HUES64 (cell line): ENCODE data around the gene ACAA2.

Experiments used
- H3K27ac ChIP-seq: 2 replicates; pipeline ENCODE4 v1.7.0; 2013; ENCODE audit warnings: low read depth, low read length, inconsistent platforms
- H3K27me3 ChIP-seq: 2 replicates; pipeline ENCODE4 v1.6.1; 2013; ENCODE audit warnings: mild to moderate bottlenecking, low read length; ENCODE audit not compliant: insufficient read depth
- H3K36me3 ChIP-seq: 2 replicates; pipeline ENCODE4 v1.6.1; 2013; ENCODE audit warnings: mild to moderate bottlenecking, low read length; ENCODE audit not compliant: insufficient read depth
- H3K4me1 ChIP-seq: 2 replicates; pipeline ENCODE4 v1.6.1; 2013; ENCODE audit warnings: mild to moderate bottlenecking, low read length, moderate library complexity; ENCODE audit not compliant: insufficient read depth
- H3K4me3 ChIP-seq: 2 replicates; pipeline ENCODE4 v1.5.1; 2013; ENCODE audit warnings: mild to moderate bottlenecking, low read length, moderate library complexity
- H3K9ac ChIP-seq: 2 replicates; pipeline ENCODE4 v1.6.1; 2013; ENCODE audit warnings: mild to moderate bottlenecking, low read depth, low read length
- H3K9me3 ChIP-seq: 2 replicates; pipeline ENCODE4 v1.6.1; 2013; ENCODE audit warnings: low read depth, low read length; ENCODE audit not compliant: insufficient read depth
- WGBS: fragments of 150-250, 120-280 bp; methylation state at CpG from one replicate; pipeline ENCODE4 v1.1.7; 2013; ENCODE audit warnings: missing lambda C conversion rate; 5-methylcytosine and 5-hydroxymethylcytosine counted together

ACAA2 gene

GRCh38 chr18:49763590-49763989 is 49.7 kb downstream of the ACAA2 start:
- H3K4me1 ChIP-seq = peaks cover 15% of the 10 kb centered on the region; the same call in 1 of the 2 replicates
- no peaks in the 10 kb centered on the region for H3K27me3 ChIP-seq
- H3K9ac ChIP-seq = no peak overlapping the region
- H3K27ac ChIP-seq = no peak overlapping the region
- no peak overlapping the region for H3K4me3 ChIP-seq
- H3K9me3 ChIP-seq = no peaks in the 10 kb centered on the region
- 84% methylated on average over 2 of the region's 2 CpGs for WGBS
- H3K36me3 ChIP-seq = no peaks in the 10 kb centered on the region

- peaks cover 18% of the 10 kb centered on the region; the same call in 1 of the 2 replicates for H3K4me1 ChIP-seq
- H3K27me3 ChIP-seq = no peaks in the 10 kb centered on the region
- H3K27ac ChIP-seq = no peak overlapping the region
- no peaks in the 10 kb centered on the region for H3K9me3 ChIP-seq
- H3K36me3 ChIP-seq = no peaks in the 10 kb centered on the region
- H3K9ac ChIP-seq = no peak overlapping the region
- H3K4me3 ChIP-seq = no peak overlapping the region
- 86% methylated on average over 35 of the region's 35 CpGs for WGBS
Measured at GRCh38 chr18:49762191-49763077, 50.9 kb downstream of the ACAA2 start.

GRCh38 chr18:49761771-49762170 is 51.6 kb downstream of the ACAA2 start:
- H3K4me1 ChIP-seq = peaks cover 18% of the 10 kb centered on the region; the same call in 1 of the 2 replicates
- no peak overlapping the region for H3K4me3 ChIP-seq
- H3K9ac ChIP-seq = no peak overlapping the region
- no peak overlapping the region for H3K27ac ChIP-seq
- no peaks in the 10 kb centered on the region for H3K9me3 ChIP-seq
- 83% methylated on average over 10 of the region's 10 CpGs for WGBS
- H3K27me3 ChIP-seq = no peaks in the 10 kb centered on the region
- no peaks in the 10 kb centered on the region for H3K36me3 ChIP-seq

- Histone ChIP-seq H3K27ac (no peak overlapping the region), H3K9ac (no peak overlapping the region), H3K4me1 (peaks cover 15% of the 10 kb centered on the region; the same call in 1 of the 2 replicates), H3K36me3 (no peaks in the 10 kb centered on the region), H3K27me3 (no peaks in the 10 kb centered on the region), H3K4me3 (no peak overlapping the region), H3K9me3 (no peaks in the 10 kb centered on the region)
- 87% methylated on average over 5 of the region's 5 CpGs for WGBS
Measured at GRCh38 chr18:49758263-49758610, 55.1 kb downstream of the ACAA2 start.

- Histone ChIP-seq H3K9ac (no peak overlapping the region), H3K4me3 (no peak overlapping the region), H3K4me1 (peaks cover 15% of the 10 kb centered on the region; the same call in 1 of the 2 replicates), H3K9me3 (no peaks in the 10 kb centered on the region), H3K36me3 (no peaks in the 10 kb centered on the region), H3K27ac (no peak overlapping the region), H3K27me3 (no peaks in the 10 kb centered on the region)
- 84% methylated on average over 23 of the region's 23 CpGs for WGBS
Measured at GRCh38 chr18:49757513-49758262, 55.6 kb downstream of the ACAA2 start.

- Histone ChIP-seq H3K27me3 (no peaks in the 10 kb centered on the region), H3K27ac (no peak overlapping the region), H3K4me3 (no peak overlapping the region), H3K9ac (no peak overlapping the region), H3K36me3 (no peaks in the 10 kb centered on the region), H3K9me3 (no peaks in the 10 kb centered on the region), H3K4me1 (peaks cover 22% of the 10 kb centered on the region)
- WGBS = 86% methylated on average over 9 of the region's 9 CpGs
Measured at GRCh38 chr18:49756671-49757362, 56.5 kb downstream of the ACAA2 start.

- H3K9me3 ChIP-seq = no peaks in the 10 kb centered on the region
- 76% methylated on average over 6 of the region's 6 CpGs for WGBS
- H3K4me1 ChIP-seq = peaks cover 23% of the 10 kb centered on the region
- no peak overlapping the region for H3K9ac ChIP-seq
- no peaks in the 10 kb centered on the region for H3K36me3 ChIP-seq
- no peak overlapping the region for H3K27ac ChIP-seq
- H3K27me3 ChIP-seq = no peaks in the 10 kb centered on the region
- H3K4me3 ChIP-seq = no peak overlapping the region
Measured at GRCh38 chr18:49756135-49756534, 57.2 kb downstream of the ACAA2 start.

GRCh38 chr18:49755489-49755888 is 57.8 kb downstream of the ACAA2 start:
- H3K27ac ChIP-seq = no peak overlapping the region
- no peaks in the 10 kb centered on the region for H3K27me3 ChIP-seq
- no peak overlapping the region for H3K4me3 ChIP-seq
- H3K36me3 ChIP-seq = no peaks in the 10 kb centered on the region
- 93% methylated on average over 6 of the region's 6 CpGs for WGBS
- H3K9me3 ChIP-seq = no peaks in the 10 kb centered on the region
- H3K9ac ChIP-seq = no peak overlapping the region
- H3K4me1 ChIP-seq = peaks cover 23% of the 10 kb centered on the region

GRCh38 chr18:49754866-49755265 is 58.5 kb downstream of the ACAA2 start:
- H3K4me3 ChIP-seq = no peak overlapping the region
- no peak overlapping the region for H3K9ac ChIP-seq
- no peak overlapping the region for H3K27ac ChIP-seq
- H3K4me1 ChIP-seq = peaks cover 21% of the 10 kb centered on the region
- no peaks in the 10 kb centered on the region for H3K36me3 ChIP-seq
- no peaks in the 10 kb centered on the region for H3K9me3 ChIP-seq
- WGBS = 79% methylated on average over 4 of the region's 6 CpGs
- no peaks in the 10 kb centered on the region for H3K27me3 ChIP-seq

GRCh38 chr18:49753643-49754042 is 59.7 kb downstream of the ACAA2 start:
- Histone ChIP-seq H3K27me3 (no peaks in the 10 kb centered on the region), H3K4me1 (peaks cover 12% of the 10 kb centered on the region; the same call in 1 of the 2 replicates), H3K4me3 (no peak overlapping the region), H3K27ac (no peak overlapping the region), H3K36me3 (no peaks in the 10 kb centered on the region), H3K9me3 (no peaks in the 10 kb centered on the region), H3K9ac (no peak overlapping the region)
- WGBS = 100% methylated on average over 1 of the region's 1 CpG

- no peaks in the 10 kb centered on the region for H3K36me3 ChIP-seq
- peaks cover 14% of the 10 kb centered on the region for H3K4me1 ChIP-seq
- no peak overlapping the region for H3K4me3 ChIP-seq
- H3K27ac ChIP-seq = no peak overlapping the region
- no peaks in the 10 kb centered on the region for H3K9me3 ChIP-seq
- H3K27me3 ChIP-seq = no peaks in the 10 kb centered on the region
- no peak overlapping the region for H3K9ac ChIP-seq
- WGBS = 16% methylated on average over 4 of the region's 4 CpGs
Measured at GRCh38 chr18:49752095-49752457, 61.3 kb downstream of the ACAA2 start.
